Measurements from ENCODE around the gene LMNA. TPM values are rescaled to one million over a fixed set of nuclear protein-coding genes. Genes with fewer than 3 reads are reported as not detected.

Gene LMNA
- total RNA-seq, 3 donors from 2014 or later, result 263 to 334 (median 308) TPM

- intact Hi-C loops (cut with DNase I, micrococcal nuclease), result no loop called here
- no peak overlapping the region for H3K4me3 ChIP-seq
- H3K9me3 ChIP-seq, result no peaks in the 10 kb centered on the region
- DNase-seq (peak; percentile 72 to 80 (median 77)), ATAC-seq (peak; percentile 79)
- H3K36me3 ChIP-seq (ENCODE audit: low read depth), result no peaks in the 10 kb centered on the region
- TF ChIP-seq CTCF (IDR thresholded peaks at IDR 0.05), result no peak
- H3K4me1 ChIP-seq (ENCODE audit: low read depth), result no peaks in the 10 kb centered on the region
These were observed 46.2 kb downstream of the LMNA start for GRCh38 chr1:156160743-156161171.

- no peaks in the 10 kb centered on the region for H3K36me3 ChIP-seq (ENCODE audit: low read depth)
- no peaks in the 10 kb centered on the region for H3K9me3 ChIP-seq
- no peak for TF ChIP-seq CTCF (IDR thresholded peaks at IDR 0.05)
- intact Hi-C loops (cut with DNase I, micrococcal nuclease), result no loop called here
- no peak overlapping the region for H3K4me3 ChIP-seq
- no peak for DNase-seq
- no peaks in the 10 kb centered on the region for H3K4me1 ChIP-seq (ENCODE audit: low read depth)
- ATAC-seq, result no peak
These were observed 48.0 kb downstream of the LMNA start for GRCh38 chr1:156162430-156163037.

- no peak for DNase-seq
- ATAC-seq, result no peak
- TF ChIP-seq CTCF (IDR thresholded peaks at IDR 0.05), result no peak
These were observed 49.2 kb downstream of the LMNA start for GRCh38 chr1:156163712-156164111.

GRCh38 chr1:156164125-156164831 lies 49.8 kb downstream of the LMNA start:
- Histone ChIP-seq H3K4me1 (ENCODE audit: low read depth) (no peaks in the 10 kb centered on the region), H3K9me3 (no peaks in the 10 kb centered on the region), H3K4me3 (no peak overlapping the region), H3K36me3 (ENCODE audit: low read depth) (no peaks in the 10 kb centered on the region)
- ATAC-seq (no peak), DNase-seq (no peak)
- intact Hi-C loops (cut with DNase I, micrococcal nuclease), result no loop called here
- no peak for TF ChIP-seq CTCF (IDR thresholded peaks at IDR 0.05)

More at GRCh38 chr1:156163712-156164111, 49.2 kb downstream of the LMNA start:
- H3K9me3 ChIP-seq, result no peaks in the 10 kb centered on the region
- H3K36me3 ChIP-seq (ENCODE audit: low read depth), result no peaks in the 10 kb centered on the region
- no peaks in the 10 kb centered on the region for H3K4me1 ChIP-seq (ENCODE audit: low read depth)
- intact Hi-C loops (cut with DNase I, micrococcal nuclease), result no loop called here
- no peak overlapping the region for H3K4me3 ChIP-seq

GRCh38 chr1:156165083-156165482 lies 50.6 kb downstream of the LMNA start:
- no peaks in the 10 kb centered on the region for H3K4me1 ChIP-seq (ENCODE audit: low read depth)
- TF ChIP-seq CTCF (IDR thresholded peaks at IDR 0.05), result no peak
- no peak overlapping the region for H3K4me3 ChIP-seq
- intact Hi-C loops (cut with DNase I, micrococcal nuclease), result no loop called here
- no peak for ATAC-seq
- no peaks in the 10 kb centered on the region for H3K36me3 ChIP-seq (ENCODE audit: low read depth)
- DNase-seq, result peak in 1 of 3 donors; percentile 3
- H3K9me3 ChIP-seq, result no peaks in the 10 kb centered on the region
